M059J (cell line): ENCODE results near the gene MEF2B. TPM values are rescaled to one million over a fixed set of nuclear protein-coding genes. Genes with fewer than 3 reads are reported as not detected.

Source experiments
- DNase-seq: peaks from one replicate; pipeline ENCODE4 v3.0.0-alpha.2; 2012; ENCODE audit warnings: low read depth
- total RNA-seq: library from RNA; depleted of rRNA; stranded (reverse); fragments of >200 nt; shearing (Covaris generic); gene quantifications from 2 replicates; pipeline ENCODE4 v1.2.3, GENCODE V29; 2014; rRNA removed

MEF2B gene
- total RNA-seq, 1 experiment from 2014 or later: 0.25 TPM

GRCh38 chr19:19098703-19099632 lies 71.1 kb downstream of the MEF2B start:
- DNase-seq: no peak

DNA sequence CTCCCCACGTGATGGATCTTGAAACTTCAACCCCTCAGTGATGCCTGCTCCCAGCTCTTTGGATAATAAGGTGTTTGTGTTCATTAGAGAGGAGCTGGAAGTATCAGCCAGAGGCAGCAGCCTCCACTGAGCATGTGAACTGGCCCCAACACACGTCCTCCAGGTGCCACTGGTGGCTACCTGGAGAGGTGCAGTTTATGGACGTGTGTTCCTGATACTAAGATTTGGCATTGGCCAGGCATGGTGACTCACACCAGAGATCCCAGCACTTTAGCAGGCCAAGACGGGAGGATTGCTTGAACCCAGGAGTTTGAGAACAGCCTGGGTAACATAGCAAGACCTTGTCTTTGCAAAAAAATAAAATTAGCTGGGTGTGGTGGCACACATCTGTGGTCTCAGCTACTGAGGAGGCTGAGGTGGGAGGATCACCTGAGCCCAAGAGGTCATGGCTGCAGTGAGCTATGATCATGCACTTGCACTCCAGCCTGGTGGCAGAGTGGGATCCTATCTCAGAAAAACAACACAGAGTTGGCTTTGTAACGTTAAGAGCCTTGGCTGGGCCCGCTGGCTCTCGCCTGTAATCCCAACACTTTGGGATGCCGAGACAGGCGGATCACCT lies 71.9 kb downstream of the MEF2B start:
- no peak for DNase-seq

DNA sequence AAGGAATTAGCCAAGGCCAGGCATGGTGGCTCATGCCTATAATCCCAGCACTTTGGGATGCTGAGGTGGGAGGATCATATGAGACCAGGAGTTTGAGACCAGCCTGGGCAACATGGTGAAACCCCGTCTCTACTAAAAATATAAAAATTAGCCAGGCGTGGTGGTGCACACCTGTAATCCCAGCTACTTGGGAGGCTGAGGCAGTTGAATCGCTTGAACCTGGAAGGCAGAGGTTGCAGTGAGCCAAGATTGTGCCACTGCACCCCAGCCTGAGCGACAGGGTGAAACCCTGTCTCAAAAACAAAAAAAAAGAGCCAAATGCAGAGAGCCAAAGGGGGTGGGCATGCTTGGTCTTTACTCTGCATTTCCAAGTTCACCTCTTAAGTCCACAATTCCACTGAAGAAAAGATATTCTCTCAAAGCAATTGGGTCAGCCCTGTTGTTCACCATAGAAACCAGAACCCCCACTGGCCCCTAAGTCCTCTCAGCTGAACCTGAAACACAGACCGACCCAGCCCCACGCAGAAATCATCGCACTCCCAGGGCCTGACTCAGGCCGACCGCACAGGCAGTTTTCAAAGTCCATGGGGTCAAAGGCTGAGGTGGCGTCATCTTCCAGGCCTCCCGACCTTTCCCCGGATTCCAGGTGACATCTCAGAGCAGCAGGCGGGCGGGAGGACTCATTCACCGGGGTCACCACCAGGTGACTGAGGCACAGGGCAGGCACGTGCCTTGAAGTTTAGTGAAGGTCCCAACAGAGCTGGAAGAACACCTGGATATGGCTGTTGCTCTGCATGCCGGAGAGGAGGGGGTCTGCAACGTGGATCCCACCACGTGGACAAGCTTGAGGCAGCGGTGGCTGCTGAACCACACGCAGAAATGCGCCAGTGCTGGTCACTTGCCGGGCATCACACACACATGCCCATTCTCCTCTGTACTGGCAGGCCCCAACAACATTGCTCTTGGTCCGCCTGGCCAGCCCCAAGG lies 73.1 kb downstream of the MEF2B start:
- no peak for DNase-seq

DNA sequence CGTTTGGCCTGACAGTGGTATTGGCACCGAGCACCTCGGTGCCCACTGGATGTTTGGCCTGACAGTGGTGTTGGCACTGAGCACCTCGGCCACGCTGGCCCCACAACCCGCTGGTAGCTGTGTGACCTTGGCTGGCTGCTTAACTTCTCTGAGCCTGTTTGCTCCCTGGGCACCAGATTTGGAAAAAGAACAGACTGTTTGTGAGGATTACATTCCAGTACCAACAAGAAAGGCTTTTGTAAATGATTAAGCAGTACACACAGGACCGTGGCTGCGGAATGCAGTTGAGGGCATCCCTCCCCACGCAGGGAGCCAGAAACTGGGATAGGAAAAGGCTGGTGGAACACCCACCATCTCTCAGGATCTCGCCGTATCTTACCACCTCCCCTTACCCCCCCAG lies 74.4 kb downstream of the MEF2B start:
- no peak for DNase-seq

Other genes starting within 250 kb of the MEF2B start
- gene HOMER3, start 229.0 kb downstream of the MEF2B start, total RNA-seq: 105 and 141 TPM in 2 replicates
- 31.8 and 49.0 TPM in 2 replicates for gene SUGP2, start 136.7 kb downstream of the MEF2B start, total RNA-seq
- 38.2 and 40.3 TPM in 2 replicates for gene ARMC6, start 136.7 kb downstream of the MEF2B start, total RNA-seq
- 8.4 and 10.3 TPM in 2 replicates for gene SLC25A42, start 106.3 kb downstream of the MEF2B start, total RNA-seq
- 27.4 and 33.0 TPM in 2 replicates for gene TMEM161A, start 31.8 kb downstream of the MEF2B start, total RNA-seq
- 10.3 and 17.0 TPM in 2 replicates for gene BORCS8, start 21.9 kb upstream of the MEF2B start, total RNA-seq
- 110 and 115 TPM in 2 replicates for gene RFXANK, start 22.0 kb upstream of the MEF2B start, total RNA-seq
- gene NR2C2AP, start 33.2 kb upstream of the MEF2B start, total RNA-seq: 22.6 and 29.4 TPM in 2 replicates
- not detected in 2 replicates for gene NCAN, start 41.7 kb upstream of the MEF2B start, total RNA-seq
- not detected in 2 replicates for gene TM6SF2, start 103.0 kb upstream of the MEF2B start, total RNA-seq
- 22.3 and 23.4 TPM in 2 replicates for gene SUGP1, start 150.2 kb upstream of the MEF2B start, total RNA-seq
- 30.2 and 31.1 TPM in 2 replicates for gene MAU2, start 150.6 kb upstream of the MEF2B start, total RNA-seq
- gene GATAD2A, start 235.4 kb upstream of the MEF2B start, total RNA-seq: 18.3 and 48.7 TPM in 2 replicates